ENCODE data around the gene LRRC52. TPM values are rescaled to one million over a fixed set of nuclear protein-coding genes. Genes with fewer than 3 reads are reported as not detected.
"Not testable (repeated sequence)": the region's sequence is repeated elsewhere in the genome, so short reads cannot be mapped to it uniquely, and the experiment has no call there.

Gene LRRC52
- total RNA-seq, 4 donors from 2014 or later: 0.27 TPM; not detected in 3

- Histone ChIP-seq H3K4me3 (replicated peaks in 1 of 3) (no peak overlapping the region), H3K9me3 (no peaks in the 10 kb centered on the region), H3K4me1 (peaks cover 5 to 11% of the 10 kb centered on the region in 2 donors), H3K27ac (no peak overlapping the region), H3K36me3 (no peaks in the 10 kb centered on the region), H3K27me3 (no peaks in the 10 kb centered on the region)
- 65 to 66% methylated on average over 2 of the region's 2 CpGs for WGBS, 2 donors
- no peak for TF ChIP-seq CTCF (IDR thresholded peaks at IDR 0.05)
- TF ChIP-seq POLR2A (IDR thresholded peaks at IDR 0.05): no peak
- no peak for DNase-seq
- intact Hi-C loops (cut with DNase I): loop anchor here (5.0 to 10.0 kb wide), 2 partner anchors 161 to 308 kb away; partner anchors contain the start of gene TMCO1
These were observed 60.0 kb downstream of the LRRC52 start for GRCh38 chr1:165603810-165604209.

GRCh38 chr1:165605246-165605645 lies 61.4 kb downstream of the LRRC52 start:
- intact Hi-C loops (cut with DNase I): loop anchor here (10.0 kb wide), 1 partner anchor 160 kb away; the partner anchor contains the start of gene TMCO1
- peaks cover 5 to 11% of the 10 kb centered on the region in 2 donors for H3K4me1 ChIP-seq
- H3K27me3 ChIP-seq: no peaks in the 10 kb centered on the region
- no peak for TF ChIP-seq POLR2A (IDR thresholded peaks at IDR 0.05)
- no peak for TF ChIP-seq CTCF (IDR thresholded peaks at IDR 0.05)
- H3K27ac ChIP-seq: no peak overlapping the region
- WGBS, 2 donors: 93 to 94% methylated on average over 4 of the region's 4 CpGs
- no peaks in the 10 kb centered on the region for H3K9me3 ChIP-seq
- DNase-seq: no peak
- H3K36me3 ChIP-seq: no peaks in the 10 kb centered on the region
- H3K4me3 ChIP-seq (replicated peaks in 1 of 3): no peak overlapping the region

- not testable (repeated sequence) for H3K4me3 ChIP-seq (replicated peaks in 1 of 3); H3K9me3 ChIP-seq; H3K27me3 ChIP-seq; H3K27ac ChIP-seq; H3K36me3 ChIP-seq; H3K4me1 ChIP-seq
- WGBS, 2 donors: 34 to 40% methylated on average over 12 of the region's 12 CpGs
- intact Hi-C loops (cut with DNase I): loop anchor here (10.0 kb wide), 1 partner anchor 158 kb away; the partner anchor contains the start of gene TMCO1
- peak; percentile 87 to 88 for DNase-seq
These were observed 62.9 kb downstream of the LRRC52 start for GRCh38 chr1:165606676-165607075.

- no peak overlapping the region for H3K4me3 ChIP-seq (replicated peaks in 1 of 3)
- no peaks in the 10 kb centered on the region for H3K9me3 ChIP-seq
- no peaks in the 10 kb centered on the region for H3K27me3 ChIP-seq
- no peaks in the 10 kb centered on the region for H3K36me3 ChIP-seq
- intact Hi-C loops (cut with DNase I): no loop called here
- no peak for TF ChIP-seq POLR2A (IDR thresholded peaks at IDR 0.05)
- TF ChIP-seq CTCF (IDR thresholded peaks at IDR 0.05): no peak
- 18 to 22% methylated on average over 1 of the region's 1 CpG for WGBS, 2 donors
- H3K27ac ChIP-seq: no peak overlapping the region
- peak in 1 of 2 donors; percentile 6 for DNase-seq
- no peaks in the 10 kb centered on the region for H3K4me1 ChIP-seq
These were observed 67.1 kb downstream of the LRRC52 start for GRCh38 chr1:165610866-165611265.

GRCh38 chr1:165612062-165612461 lies 68.3 kb downstream of the LRRC52 start:
- WGBS, 2 donors: 87 to 93% methylated on average over 3 of the region's 3 CpGs
- Histone ChIP-seq H3K36me3 (no peaks in the 10 kb centered on the region), H3K9me3 (no peaks in the 10 kb centered on the region), H3K4me3 (replicated peaks in 1 of 3) (no peak overlapping the region), H3K27me3 (no peaks in the 10 kb centered on the region), H3K27ac (no peak overlapping the region), H3K4me1 (no peaks in the 10 kb centered on the region)
- intact Hi-C loops (cut with DNase I): no loop called here
- no peak for DNase-seq
- TF ChIP-seq CTCF (IDR thresholded peaks at IDR 0.05): no peak
- TF ChIP-seq POLR2A (IDR thresholded peaks at IDR 0.05): no peak

Other genes starting within 250 kb of the LRRC52 start
- under 1 TPM in 2 of 4 donors, not detected in 2; 0.29 to 0.33 TPM for gene LMX1A, start 187.3 kb upstream of the LRRC52 start, total RNA-seq
- gene RXRG, start 98.9 kb upstream of the LRRC52 start, total RNA-seq: 1 to 10 TPM in 2 of 4 donors, under 1 TPM in 2; 0.13 to 4.0 (median 0.84) TPM
- gene MGST3, start 87.2 kb downstream of the LRRC52 start, total RNA-seq: 100 to 1,000 TPM; 146 to 366 (median 307) TPM
- gene ALDH9A1, start 154.6 kb downstream of the LRRC52 start, total RNA-seq: 100 to 1,000 TPM in 3 of 4 donors, 10 to 100 TPM in 1; 99.7 to 348 (median 192) TPM
- 100 to 1,000 TPM in 2 of 4 donors, 10 to 100 TPM in 2; 94.5 to 114 (median 103) TPM for gene TMCO1, start 224.9 kb downstream of the LRRC52 start, total RNA-seq